Mesenchymal stem cell (in vitro differentiated cells and primary cell): ENCODE measurements around the gene FBXO48. TPM values are rescaled to one million over a fixed set of nuclear protein-coding genes. Genes with fewer than 3 reads are reported as not detected.

Source experiments
- DNase-seq: peaks from one replicate; pipeline ENCODE4 v3.0.0-alpha.2; 2013
- H2AFZ ChIP-seq: one replicate; pipeline ENCODE4 v1.6.1; 2013; ENCODE audit warnings: low read depth, mild to moderate bottlenecking, control low read depth, inconsistent platforms, low read length, moderate library complexity
- H2AK5ac ChIP-seq: 2 replicates; pipeline ENCODE4 v1.6.1; 2013; ENCODE audit warnings: low read length, moderate library complexity, mild to moderate bottlenecking, inconsistent platforms; ENCODE audit not compliant: severe bottlenecking
- H2BK120ac ChIP-seq: one replicate; pipeline ENCODE4 v1.6.1; 2013; ENCODE audit warnings: low read depth, mild to moderate bottlenecking, inconsistent platforms, low read length, moderate library complexity
- H2BK12ac ChIP-seq, 2 experiments: one replicate each; pipeline ENCODE4 v1.6.1; 2013; ENCODE audit warnings: inconsistent platforms in 2 of 2, low read length in 2 of 2, mild to moderate bottlenecking in 2 of 2, moderate library complexity in 2 of 2, control low read depth in 1 of 2
- H2BK15ac ChIP-seq: one replicate; pipeline ENCODE4 v1.6.1; 2013; ENCODE audit warnings: mild to moderate bottlenecking, low read depth, inconsistent platforms; ENCODE audit not compliant: poor library complexity, severe bottlenecking
- H2BK5ac ChIP-seq: 2 replicates; pipeline ENCODE4 v1.6.1; 2013; ENCODE audit warnings: low read depth, mild to moderate bottlenecking, low read length, control low read depth, inconsistent platforms; ENCODE audit not compliant: poor library complexity, severe bottlenecking
- H3K14ac ChIP-seq, 2 experiments: one replicate each; pipeline ENCODE4 v1.6.1; 2013; ENCODE audit warnings: inconsistent platforms in 2 of 2, low read length in 2 of 2, control low read depth in 1 of 2, mild to moderate bottlenecking in 1 of 2, moderate library complexity in 1 of 2
- H3K18ac ChIP-seq, 2 experiments: one replicate each; pipeline ENCODE4 v1.6.1; 2013; ENCODE audit warnings: inconsistent platforms in 2 of 2, low read length in 2 of 2, control low read depth in 1 of 2, low read depth in 1 of 2, mild to moderate bottlenecking in 1 of 2
- H3K23ac ChIP-seq, 2 experiments: one replicate each; pipeline ENCODE4 v1.6.1; 2013; ENCODE audit warnings: inconsistent platforms in 2 of 2, low read length in 2 of 2, mild to moderate bottlenecking in 2 of 2, moderate library complexity in 2 of 2, control low read depth in 1 of 2
- H3K27ac ChIP-seq: 2 replicates; pipeline ENCODE4 v1.5.1; 2013; ENCODE audit warnings: mild to moderate bottlenecking, moderate library complexity, low read length, control low read depth, inconsistent platforms; ENCODE audit not compliant: poor library complexity, severe bottlenecking
- H3K27me3 ChIP-seq, 2 experiments: 2 replicates each; pipeline versions ENCODE4 v1.6.1 to v1.7.0; 2013; ENCODE audit warnings: low read length in 2 of 2, mild to moderate bottlenecking in 2 of 2, moderate library complexity in 2 of 2, control low read depth in 1 of 2, inconsistent platforms in 1 of 2; ENCODE audit not compliant: control insufficient read depth in 1 of 2, insufficient read depth in 1 of 2
- H3K36me3 ChIP-seq, 2 experiments: 2 replicates each; pipeline versions ENCODE4 v1.6.1 to v1.7.0; 2013; ENCODE audit warnings: low read length in 2 of 2, control low read depth in 1 of 2, inconsistent platforms in 1 of 2, low read depth in 1 of 2, mild to moderate bottlenecking in 1 of 2; ENCODE audit not compliant: insufficient read depth in 2 of 2, control insufficient read depth in 1 of 2
- H3K4ac ChIP-seq, 2 experiments: one replicate each; pipeline ENCODE4 v1.6.1; 2013; ENCODE audit warnings: inconsistent platforms in 2 of 2, low read length in 2 of 2, mild to moderate bottlenecking in 2 of 2, moderate library complexity in 2 of 2, control low read depth in 1 of 2, low read depth in 1 of 2
- H3K4me1 ChIP-seq: 2 replicates; pipeline ENCODE4 v1.6.1; 2013; ENCODE audit warnings: low read depth, low read length, control low read depth; ENCODE audit not compliant: control insufficient read depth, insufficient read depth
- H3K4me2 ChIP-seq: 2 replicates; pipeline ENCODE4 v1.6.1; 2013; ENCODE audit warnings: low read length, mild to moderate bottlenecking, inconsistent platforms; ENCODE audit not compliant: poor library complexity, severe bottlenecking
- H3K4me3 ChIP-seq, 2 experiments: 2 replicates each; pipeline versions ENCODE4 v1.5.1 to v1.7.0; 2013; ENCODE audit warnings: low read length in 2 of 2, mild to moderate bottlenecking in 2 of 2, control low read depth in 1 of 2, low read depth in 1 of 2; ENCODE audit not compliant: insufficient read depth in 1 of 2
- H3K79me1 ChIP-seq: replicated peaks from 2 replicates; pipeline ENCODE4 v1.6.1; 2013; ENCODE audit warnings: mild to moderate bottlenecking, control low read depth, low read length, inconsistent platforms; ENCODE audit not compliant: poor library complexity, severe bottlenecking
- H3K9ac ChIP-seq: 2 replicates; pipeline ENCODE4 v1.7.0; 2013; ENCODE audit warnings: mild to moderate bottlenecking, low read length, moderate library complexity
- H3K9me3 ChIP-seq: 2 replicates; pipeline ENCODE4 v1.7.0; 2013; ENCODE audit warnings: mild to moderate bottlenecking, low read length; ENCODE audit not compliant: control insufficient read depth
- H4K8ac ChIP-seq: one replicate; pipeline ENCODE4 v1.6.1; 2013; ENCODE audit warnings: inconsistent platforms, mild to moderate bottlenecking, low read length, moderate library complexity
- H4K91ac ChIP-seq: one replicate; pipeline ENCODE4 v1.6.1; 2013; ENCODE audit warnings: mild to moderate bottlenecking, low read length, inconsistent platforms
- WGBS: methylation state at CpG from one replicate; pipeline ENCODE4 v1.1.7; 2013; ENCODE audit warnings: mixed read lengths; 5-methylcytosine and 5-hydroxymethylcytosine counted together
- polyA plus RNA-seq, 2 experiments: library from polyadenylated mRNA; stranded (reverse); fragments of 200-250 nt; gene quantifications; one replicate each; pipeline ENCODE4 v1.2.3, GENCODE V29; 2013

Gene FBXO48
- 0.61 TPM for polyA plus RNA-seq (2013, experiment 1 of 2)
- 0.59 TPM for polyA plus RNA-seq (2013, experiment 2 of 2)

GRCh38 chr2:68467077-68467960 lies at the start of gene FBXO48, which contains the start of gene APLF:
Gene FBXO48 (minus strand): TSS chr2:68467294. CDS start chr2:68465145, 2,149 bp downstream.
Gene APLF (plus strand): TSS chr2:68467585. CDS start chr2:68467732, 147 bp downstream.
- H3K4me3 ChIP-seq = peak within 1 kb of the TSS; percentile 93 to 97
- peak; percentile 100 for DNase-seq
- H2AFZ ChIP-seq = peak within 1 kb of the TSS; percentile 96
- H2BK12ac ChIP-seq = peak within 1 kb of the TSS in 1 of 2 experiments; percentile 80
- H4K8ac ChIP-seq = peak within 1 kb of the TSS; percentile 90
- H4K91ac ChIP-seq = peak within 1 kb of the TSS; percentile 85
- H3K23ac ChIP-seq = no peak within 1 kb of the TSS
- H3K27ac ChIP-seq = peak within 1 kb of the TSS; percentile 36
- no peaks in the 10 kb centered on the region for H3K27me3 ChIP-seq
- H3K4ac ChIP-seq = no peak within 1 kb of the TSS
- H3K14ac ChIP-seq = peak within 1 kb of the TSS; percentile 74 to 94
- H3K4me1 ChIP-seq = no peaks in the 10 kb centered on the region
- peak within 1 kb of the TSS; percentile 92 for H3K9ac ChIP-seq
- WGBS = under 1% methylated on average over 63 of the region's 82 CpGs
- no peak within 1 kb of the TSS for H2BK5ac ChIP-seq
- no peaks in the 10 kb centered on the region for H3K36me3 ChIP-seq
- H3K18ac ChIP-seq = peak within 1 kb of the TSS; percentile 89 to 90
- H2AK5ac ChIP-seq = no peak within 1 kb of the TSS
- peak within 1 kb of the TSS; percentile 95 for H2BK120ac ChIP-seq
- peak within 1 kb of the TSS; percentile 92 for H3K4me2 ChIP-seq
- H2BK15ac ChIP-seq = no peak within 1 kb of the TSS
- peaks cover 15% of the 10 kb centered on the region for H3K79me1 ChIP-seq
- H3K9me3 ChIP-seq = no peaks in the 10 kb centered on the region

- WGBS = 90% methylated on average over 2 of the region's 5 CpGs
- no peak overlapping the region for H3K18ac ChIP-seq
- H3K4me1 ChIP-seq = no peaks in the 10 kb centered on the region
These were observed 49.2 kb upstream of the FBXO48 start for GRCh38 chr2:68516051-68516955.

GRCh38 chr2:68514316-68514929 lies 47.3 kb upstream of the FBXO48 start:
- Histone ChIP-seq H3K14ac (no peak overlapping the region), H2BK15ac (no peak overlapping the region), H3K4me1 (no peaks in the 10 kb centered on the region), H3K4me2 (no peak overlapping the region), H3K79me1 (no peaks in the 10 kb centered on the region), H2BK12ac (no peak overlapping the region), H3K4ac (no peak overlapping the region), H4K91ac (no peak overlapping the region), H3K18ac (no peak overlapping the region), H3K27me3 (no peaks in the 10 kb centered on the region), H2BK5ac (no peak overlapping the region), H4K8ac (no peak overlapping the region), H3K9ac (no peak overlapping the region), H3K36me3 (no peaks in the 10 kb centered on the region), H3K27ac (no peak overlapping the region), H3K23ac (no peak overlapping the region), H2AFZ (no peak overlapping the region), H3K9me3 (no peaks in the 10 kb centered on the region), H2AK5ac (no peak overlapping the region), H3K4me3 (no peak overlapping the region), H2BK120ac (no peak overlapping the region)
- WGBS = 60% methylated on average over 1 of the region's 2 CpGs
- DNase-seq = no peak

More at GRCh38 chr2:68516051-68516955, 49.2 kb upstream of the FBXO48 start:
- Histone ChIP-seq H3K9me3 (no peaks in the 10 kb centered on the region), H2BK12ac (no peak overlapping the region), H2BK120ac (no peak overlapping the region), H4K8ac (no peak overlapping the region), H3K36me3 (no peaks in the 10 kb centered on the region), H3K4ac (no peak overlapping the region), H3K27ac (no peak overlapping the region), H3K79me1 (peaks cover 1% of the 10 kb centered on the region), H2AK5ac (no peak overlapping the region), H4K91ac (no peak overlapping the region), H3K27me3 (no peaks in the 10 kb centered on the region), H3K14ac (no peak overlapping the region), H2AFZ (no peak overlapping the region), H3K9ac (no peak overlapping the region), H2BK15ac (no peak overlapping the region), H3K4me3 (no peak overlapping the region), H2BK5ac (no peak overlapping the region), H3K23ac (no peak overlapping the region), H3K4me2 (no peak overlapping the region)
- no peak for DNase-seq
